ENCODE measurements around the gene ATP5F1E. TPM values are rescaled to one million over a fixed set of nuclear protein-coding genes. Genes with fewer than 3 reads are reported as not detected.
A peak's percentile ranks its signal among the peaks of the same experiment; 100 is the strongest.

Gene ATP5F1E
- total and polyA plus RNA-seq, 9 of the 15 experiments (the other 6 are each of a cell fraction or from before 2014, with no cell fraction given), result 60.3 to 162 (median 113) TPM

DNA sequence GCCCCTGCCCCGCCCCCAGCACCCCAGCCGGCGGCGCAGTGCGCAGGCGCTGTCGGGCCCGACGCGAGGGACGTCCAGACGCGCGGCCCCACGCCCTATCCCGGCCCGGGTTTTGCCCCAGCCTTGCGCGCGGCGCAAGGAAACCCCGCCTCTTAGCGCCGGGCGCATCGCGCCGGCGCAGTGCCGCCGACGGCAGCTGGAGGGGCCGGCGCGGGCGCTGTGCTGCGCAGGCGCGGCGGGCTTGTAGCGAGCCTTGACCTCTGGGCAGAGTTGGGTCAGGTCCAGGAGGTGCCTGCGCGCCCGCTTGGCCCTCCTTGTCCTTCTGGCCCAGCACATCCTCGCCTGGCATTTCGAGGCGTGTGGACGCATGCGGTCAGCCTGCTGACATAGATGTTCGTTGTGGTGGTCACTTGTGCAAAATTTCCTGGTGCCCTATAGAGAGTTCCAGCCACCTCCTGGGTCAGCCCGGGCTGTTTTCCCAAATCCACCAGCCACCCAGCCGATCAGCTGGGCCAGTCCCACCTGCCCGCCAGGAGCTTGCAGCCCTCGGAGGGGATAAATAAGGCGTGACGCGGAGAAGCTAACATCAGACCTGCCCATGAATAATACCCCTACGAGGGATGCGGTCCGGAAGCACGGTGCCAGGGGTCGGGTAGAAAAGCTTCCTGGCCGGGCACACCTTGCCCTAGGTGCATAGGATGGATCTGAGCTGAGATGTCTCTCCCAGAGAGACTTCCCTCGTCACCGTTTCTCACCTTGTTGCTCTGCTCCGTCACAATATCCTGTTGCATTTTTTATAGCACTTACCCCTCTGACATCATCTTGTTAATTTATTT lies 10.9 kb upstream of the ATP5F1E start (continued):
- no peak for TF ChIP-seq ARID4B (CRISPR knock-in tag; IDR thresholded peaks at IDR 0.05)
- TF ChIP-seq BRF1 (IDR thresholded peaks at IDR 0.05; ENCODE audit: borderline replicate concordance, extremely low read depth, insufficient read length), result no peak
- TF ChIP-seq, protein P1, sequence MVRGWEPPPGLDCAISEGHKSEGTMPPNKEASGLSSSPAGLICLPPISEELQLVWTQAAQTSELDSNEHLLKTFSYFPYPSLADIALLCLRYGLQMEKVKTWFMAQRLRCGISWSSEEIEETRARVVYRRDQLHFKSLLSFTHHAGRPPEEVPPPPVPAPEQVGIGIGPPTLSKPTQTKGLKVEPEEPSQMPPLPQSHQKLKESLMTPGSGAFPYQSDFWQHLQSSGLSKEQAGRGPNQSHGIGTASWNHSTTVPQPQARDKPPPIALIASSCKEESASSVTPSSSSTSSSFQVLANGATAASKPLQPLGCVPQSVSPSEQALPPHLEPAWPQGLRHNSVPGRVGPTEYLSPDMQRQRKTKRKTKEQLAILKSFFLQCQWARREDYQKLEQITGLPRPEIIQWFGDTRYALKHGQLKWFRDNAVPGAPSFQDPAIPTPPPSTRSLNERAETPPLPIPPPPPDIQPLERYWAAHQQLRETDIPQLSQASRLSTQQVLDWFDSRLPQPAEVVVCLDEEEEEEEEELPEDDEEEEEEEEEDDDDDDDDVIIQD (CRISPR knock-in tag; IDR thresholded peaks at IDR 0.05), result no peak
- no peak for TF ChIP-seq RBM22 (IDR thresholded peaks at IDR 0.05; ENCODE audit: low read depth, low read length, poor library complexity, severe bottlenecking)
- TF ChIP-seq, protein P2, sequence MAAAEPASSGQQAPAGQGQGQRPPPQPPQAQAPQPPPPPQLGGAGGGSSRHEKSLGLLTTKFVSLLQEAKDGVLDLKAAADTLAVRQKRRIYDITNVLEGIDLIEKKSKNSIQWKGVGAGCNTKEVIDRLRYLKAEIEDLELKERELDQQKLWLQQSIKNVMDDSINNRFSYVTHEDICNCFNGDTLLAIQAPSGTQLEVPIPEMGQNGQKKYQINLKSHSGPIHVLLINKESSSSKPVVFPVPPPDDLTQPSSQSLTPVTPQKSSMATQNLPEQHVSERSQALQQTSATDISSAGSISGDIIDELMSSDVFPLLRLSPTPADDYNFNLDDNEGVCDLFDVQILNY (CRISPR knock-in tag; IDR thresholded peaks at IDR 0.05), result no peak
- peak; percentile 57 for TF ChIP-seq KDM5B (IDR thresholded peaks at IDR 0.05; ENCODE audit: insufficient replicate concordance, low read depth, low read length)
- TF ChIP-seq MTA3 (IDR thresholded peaks at IDR 0.05; ENCODE audit: borderline replicate concordance), result 0 out of 2 replicates have a peak, but pooled peaks have one; percentile 20
- TF ChIP-seq POLR2A (conservative IDR thresholded peaks at IDR 0.05), result peak; percentile 49
- peak; percentile 84 for TF ChIP-seq NEUROD1 (IDR thresholded peaks at IDR 0.05; ENCODE audit: borderline replicate concordance, low read depth, low read length, partially characterized antibody)
- TF ChIP-seq ERF (CRISPR knock-in tag; IDR thresholded peaks at IDR 0.05), result 0 out of 2 replicates have a peak, but pooled peaks have one; percentile 19
- no peak for TF ChIP-seq EZH2 (IDR thresholded peaks at IDR 0.05; ENCODE audit: borderline replicate concordance, low read depth, low read length)
- TF ChIP-seq DEAF1 (CRISPR knock-in tag; IDR thresholded peaks at IDR 0.05), result 0 out of 2 replicates have a peak, but pooled peaks have one; percentile 8
- 0 out of 2 replicates have a peak, but pooled peaks have one; percentile 23 for TF ChIP-seq MYC (IDR thresholded peaks at IDR 0.05; ENCODE audit: low read depth, low read length)
- no peak for TF ChIP-seq MYC (CRISPR knock-in tag; IDR thresholded peaks at IDR 0.05; ENCODE audit: borderline replicate concordance, low read depth)
- no peak for TF ChIP-seq ZNF12 (CRISPR knock-in tag; IDR thresholded peaks at IDR 0.05)
- TF ChIP-seq IRF1 (CRISPR knock-in tag; IDR thresholded peaks at IDR 0.05; ENCODE audit: borderline replicate concordance), result no peak
